NCI-H1417 treated with DMSO at 0.1 percent for 48 hours (cell line): ENCODE results near the gene LYSET.
"Not testable (repeated sequence)": the region's sequence is repeated elsewhere in the genome, so short reads cannot be mapped to it uniquely, and the experiment has no call there.

Source experiments
- DNase-seq: peaks from one replicate; lab custom pipeline; 2025; lab: John Stamatoyannopoulos, UW

Gene LYSET

DNA sequence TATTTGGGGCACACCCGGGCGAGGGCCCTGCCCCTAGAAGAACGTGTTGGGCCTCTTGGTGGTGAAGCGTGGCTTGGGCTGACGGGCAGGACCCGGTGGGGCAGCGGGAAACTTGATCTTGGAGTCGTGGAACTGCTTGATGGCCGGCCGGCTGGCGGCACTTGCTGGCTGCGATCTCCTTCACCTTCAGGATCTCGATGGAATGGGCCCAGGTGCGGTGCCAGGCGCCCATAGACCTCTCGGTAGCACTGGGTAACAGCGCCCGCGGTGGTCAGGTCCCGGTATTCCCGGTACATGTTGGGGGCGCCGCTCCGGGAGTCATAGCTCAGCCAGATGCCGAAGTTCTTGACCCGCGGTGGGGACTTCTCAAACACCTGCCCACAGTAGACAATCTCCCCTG, 38.4 kb downstream of the LYSET start:
- DNase-seq: no peak

DNA sequence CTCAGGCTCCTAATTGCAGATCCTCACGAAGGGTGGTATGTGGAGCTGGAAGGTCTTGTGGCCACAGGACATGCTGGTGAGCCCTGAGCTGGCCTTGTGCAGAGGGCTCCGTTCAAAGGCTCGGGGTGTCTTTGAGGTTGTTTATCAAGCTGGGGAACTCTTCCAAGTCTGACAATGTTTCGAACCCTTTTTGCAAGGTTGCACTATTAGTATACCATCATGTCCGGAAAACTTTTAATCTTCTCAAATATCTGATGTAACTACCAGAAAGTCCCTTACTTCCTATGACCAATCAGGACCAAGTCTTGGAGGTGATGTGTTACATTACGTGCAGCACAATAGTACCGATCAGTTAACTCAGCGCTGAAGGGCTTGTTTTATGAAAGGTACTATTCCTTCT, 43.4 kb downstream of the LYSET start:
- DNase-seq: no peak

DNA sequence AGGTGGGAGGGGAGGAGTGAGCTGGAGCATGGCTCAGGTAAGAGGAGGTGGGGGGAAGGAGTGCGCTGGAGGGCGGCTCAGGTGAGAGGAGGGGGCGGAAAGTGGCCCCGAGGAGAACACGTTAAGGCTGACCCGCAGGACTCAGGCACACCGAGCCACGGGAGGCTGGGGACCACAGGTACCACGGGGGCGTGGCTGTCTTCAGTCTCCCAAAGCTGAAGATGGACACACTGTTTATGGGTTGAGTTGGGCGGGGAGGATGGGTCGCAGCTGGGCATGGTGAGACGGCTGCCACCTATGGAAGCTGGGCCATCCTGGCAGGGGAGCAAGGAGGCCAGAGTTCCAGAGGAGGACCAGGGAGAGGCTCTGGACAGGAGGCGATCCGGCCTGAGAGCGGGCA, 45.4 kb downstream of the LYSET start:
- no peak for DNase-seq

DNA sequence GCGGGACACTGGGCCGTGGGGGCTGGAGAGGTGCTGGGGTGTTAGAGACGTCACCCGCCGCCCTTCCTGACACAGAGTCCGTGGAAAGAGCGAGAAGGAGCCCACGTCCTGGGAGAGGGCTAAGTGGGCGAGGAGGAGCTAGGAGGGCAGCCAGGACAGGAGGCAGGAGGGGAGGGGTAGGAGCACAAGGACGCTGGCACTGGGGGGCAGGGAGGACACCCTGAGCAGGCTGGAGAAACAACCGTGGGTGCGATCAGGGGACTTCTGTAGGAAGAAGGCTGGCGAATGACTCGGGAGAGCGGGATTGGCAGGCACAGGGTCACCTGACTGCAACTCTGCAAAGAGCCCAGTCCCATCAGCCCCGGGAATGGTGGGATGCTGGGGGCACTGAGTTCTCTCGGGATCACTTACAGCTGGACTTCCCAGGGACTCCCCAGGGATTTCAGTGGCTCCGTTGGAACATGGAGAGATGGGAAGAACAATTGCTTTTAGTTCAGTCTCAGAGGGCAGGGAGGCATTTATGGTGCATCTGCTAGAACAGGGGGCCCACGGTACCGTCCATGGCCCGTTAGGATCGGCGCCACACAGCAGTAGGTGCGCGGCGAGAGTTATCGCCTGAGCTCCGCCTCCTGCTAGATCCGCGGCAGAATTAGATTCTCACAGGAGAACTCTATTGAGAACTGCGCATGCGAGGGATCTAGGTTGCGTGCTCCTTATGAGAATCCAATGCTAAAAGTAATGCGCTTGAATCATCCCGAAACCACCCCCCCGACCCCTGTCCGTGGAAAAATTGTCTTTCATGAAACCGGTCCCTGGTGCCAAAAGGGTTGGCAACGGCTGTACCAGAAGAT, 46.2 kb downstream of the LYSET start:
- no peak for DNase-seq

DNA sequence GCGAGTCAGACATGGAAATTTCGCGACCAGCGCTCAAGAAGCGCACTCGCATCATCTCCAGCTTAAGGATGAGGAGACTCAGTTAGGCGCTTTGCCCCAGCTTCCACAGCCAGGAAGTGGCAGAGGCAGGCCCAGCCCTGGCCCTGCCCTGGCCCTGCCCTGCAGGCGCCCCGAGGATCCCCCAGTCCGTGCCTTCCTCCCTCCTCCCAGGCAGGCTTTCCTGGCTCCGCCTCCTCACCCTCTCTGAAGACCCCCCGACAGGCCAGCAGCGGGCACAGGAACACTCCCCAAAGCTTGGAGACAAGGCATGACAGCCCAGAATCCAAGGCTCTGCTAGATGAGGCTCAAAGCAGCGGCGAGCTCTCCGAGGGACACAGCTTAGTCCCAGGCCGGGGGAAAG, 47.0 kb downstream of the LYSET start:
- no peak for DNase-seq

DNA sequence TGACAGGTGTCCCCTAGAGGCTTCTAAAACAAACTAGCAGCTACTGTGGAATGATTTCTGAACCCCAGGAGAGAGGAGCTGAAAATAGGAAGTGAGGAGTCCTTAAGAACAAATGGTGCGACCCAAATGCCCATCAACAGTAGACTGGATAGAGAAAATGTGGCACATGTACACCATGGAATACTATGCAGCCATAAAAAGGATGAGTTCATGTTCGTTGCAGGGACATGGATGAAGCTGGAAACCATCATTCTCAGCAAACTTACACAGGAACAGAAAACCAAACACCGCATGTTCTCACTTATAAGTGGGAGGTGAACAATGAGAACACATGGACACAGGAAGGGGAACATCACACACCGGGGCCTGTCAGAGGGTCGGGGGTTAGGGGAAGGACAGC, 48.0 kb downstream of the LYSET start:
- not testable (repeated sequence) for DNase-seq

DNA sequence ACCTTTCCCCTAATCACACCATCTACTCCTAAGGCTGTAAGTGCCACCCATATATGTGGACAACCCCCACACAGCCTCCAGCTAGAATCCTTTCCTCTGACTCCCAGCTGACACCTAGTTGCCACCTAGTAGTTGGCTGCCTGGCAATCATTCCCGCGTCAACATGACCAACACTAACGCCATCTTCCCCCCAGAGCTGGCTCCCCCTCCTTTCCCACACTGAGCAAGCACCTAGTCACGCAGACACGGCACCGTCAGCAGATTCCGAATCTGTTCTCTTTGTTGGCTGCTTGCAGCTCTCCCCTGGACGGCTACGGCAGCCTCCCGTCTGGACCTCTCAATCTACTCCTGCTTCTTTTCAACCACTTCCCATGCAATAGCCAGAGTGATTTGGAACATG, 49.7 kb downstream of the LYSET start:
- no peak for DNase-seq
